GM19324 (cell line): Measurements from ENCODE around the gene TBC1D32.
A peak's percentile ranks its signal among the peaks of the same experiment; 100 is the strongest.
"Not testable (repeated sequence)": the region's sequence is repeated elsewhere in the genome, so short reads cannot be mapped to it uniquely, and the experiment has no call there.

ENCODE experiments used
- ATAC-seq: cut with Tn5 transposase; IDR thresholded peaks from one replicate; pipeline ENCODE4 v1.9.1; 2021; ENCODE audit warnings: mild to moderate bottlenecking, moderate library complexity; ENCODE audit not compliant: unreplicated experiment, low FRiP score

The TBC1D32 gene

DNA sequence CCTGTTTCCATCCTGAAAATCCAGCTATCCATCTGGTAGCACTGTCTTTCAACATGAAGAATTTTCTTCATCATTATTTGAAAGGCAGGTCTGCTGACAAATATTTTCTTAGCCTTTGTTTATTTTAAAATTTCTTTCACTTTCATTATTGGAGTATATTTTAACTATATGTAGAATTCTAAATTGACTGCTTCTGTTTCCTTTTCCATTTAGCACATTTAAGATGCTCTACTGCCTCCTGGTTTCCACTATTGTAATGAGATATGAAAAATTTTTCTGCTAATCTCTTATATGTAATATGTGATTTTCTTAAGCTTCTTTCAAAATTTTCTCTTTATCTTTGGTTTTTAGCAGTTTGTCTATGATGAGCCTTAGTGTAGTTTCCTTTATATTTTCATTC lies 97.3 kb downstream of the TBC1D32 start:
- no peak for ATAC-seq

DNA sequence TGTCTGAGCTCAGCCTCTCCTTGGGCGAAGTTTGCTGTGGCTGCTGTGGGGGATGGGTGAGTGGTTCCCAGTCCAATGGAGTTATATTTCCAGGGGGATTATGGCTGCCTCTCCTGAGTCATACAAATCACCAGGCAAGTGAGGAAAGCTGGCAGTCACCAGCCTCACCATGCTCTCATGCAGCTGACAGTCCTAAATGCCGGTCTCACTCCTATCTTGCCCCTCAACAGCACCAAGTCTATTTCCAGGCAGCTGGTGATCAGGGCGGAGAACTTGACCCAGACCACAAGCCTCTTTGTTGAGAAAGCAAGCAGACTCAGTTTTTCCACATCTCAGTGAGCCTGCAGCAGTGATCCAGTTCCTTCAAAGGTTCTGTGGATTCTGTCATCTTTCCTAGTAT lies 98.9 kb downstream of the TBC1D32 start:
- ATAC-seq = no peak

DNA sequence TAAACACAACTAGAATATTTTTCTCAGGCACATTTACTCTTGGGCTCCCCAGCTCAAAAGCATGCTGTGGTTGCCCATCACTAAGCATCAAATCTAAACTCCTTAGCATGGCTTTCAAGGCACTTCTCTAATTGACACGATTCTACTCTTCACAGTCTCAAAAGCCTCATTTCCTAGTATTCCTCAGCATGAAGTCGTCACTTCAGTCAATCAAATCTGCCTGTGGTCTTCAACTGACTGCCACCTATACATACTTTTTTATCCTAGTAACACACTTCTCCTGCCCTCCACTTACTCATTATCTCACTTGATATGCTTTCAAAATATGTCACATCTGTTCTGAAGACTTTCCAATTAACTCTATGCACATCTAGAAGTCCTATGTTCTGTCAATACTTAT lies 110.3 kb downstream of the TBC1D32 start:
- ATAC-seq = no peak

DNA sequence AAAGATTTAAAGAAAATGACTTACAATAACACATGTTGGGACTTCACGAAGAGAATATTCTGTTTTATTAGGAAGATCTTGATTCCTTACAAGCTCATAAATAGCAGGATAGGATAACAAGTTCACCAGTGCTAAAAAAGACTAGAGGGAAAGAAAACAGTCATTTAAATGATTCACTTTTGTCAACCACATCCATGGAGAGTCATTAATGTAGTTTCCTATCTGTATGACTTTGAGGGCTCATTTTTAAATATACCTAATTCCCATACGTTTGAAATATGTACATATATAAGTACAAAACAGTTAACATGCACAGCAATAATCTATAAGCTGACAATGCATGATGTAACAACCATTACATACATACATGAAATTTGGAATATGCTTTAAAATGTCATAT lies 111.1 kb downstream of the TBC1D32 start:
- no peak for ATAC-seq

DNA sequence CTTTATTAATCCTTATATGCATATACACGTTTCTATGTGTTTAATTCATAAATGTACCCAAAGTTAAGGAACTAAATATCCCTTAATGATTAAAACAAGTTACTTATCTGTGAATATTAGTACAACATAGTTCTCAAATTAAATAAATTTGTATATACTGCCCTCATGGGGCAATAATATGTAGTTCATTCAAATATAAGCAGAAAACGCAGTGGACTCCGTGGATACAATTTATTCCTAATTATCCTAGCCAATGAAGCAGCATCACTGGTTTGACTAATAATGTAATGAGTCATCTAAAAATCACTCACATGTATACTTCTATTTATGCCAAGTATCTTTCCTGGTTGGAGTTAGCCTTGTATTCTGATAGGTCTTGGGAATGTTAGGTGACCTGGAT lies 111.6 kb downstream of the TBC1D32 start:
- ATAC-seq = no peak

DNA sequence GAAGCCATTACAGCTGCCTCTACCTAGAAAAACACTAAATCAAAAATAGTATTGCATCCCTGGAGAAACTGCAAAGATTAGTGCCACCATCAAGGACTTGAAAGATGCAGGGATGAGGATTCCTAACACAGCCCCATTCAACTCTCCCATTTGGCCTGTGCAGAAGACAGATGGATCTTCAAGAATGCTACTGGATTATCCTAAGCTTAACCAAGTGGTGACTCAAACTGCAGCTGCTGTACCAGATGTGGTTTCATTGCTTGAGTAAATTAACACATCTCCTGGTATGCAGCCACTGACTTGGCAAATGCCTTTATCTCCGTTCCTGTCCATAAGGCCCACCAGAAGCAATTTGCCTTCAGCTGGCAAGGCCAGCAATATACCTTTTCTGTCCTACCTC lies 117.4 kb downstream of the TBC1D32 start:
- ATAC-seq = no peak

DNA sequence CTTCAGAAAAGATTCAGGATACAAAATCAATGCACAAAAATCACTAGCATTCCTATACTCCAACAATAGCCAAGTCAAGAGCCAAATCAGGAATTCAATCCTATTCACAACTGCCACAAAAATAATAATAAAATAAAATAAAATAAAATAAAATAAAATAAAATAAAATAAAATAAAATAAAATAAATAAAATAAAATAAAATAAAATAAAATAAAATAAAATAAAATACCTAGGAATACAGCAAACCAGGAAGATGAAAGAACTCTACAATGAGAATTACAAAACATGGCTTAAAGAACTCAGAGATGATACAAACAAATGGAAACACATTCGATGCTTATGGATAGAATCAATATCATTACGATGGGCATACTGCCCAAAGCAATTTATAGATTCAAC lies 120.9 kb downstream of the TBC1D32 start:
- not testable (repeated sequence) for ATAC-seq

DNA sequence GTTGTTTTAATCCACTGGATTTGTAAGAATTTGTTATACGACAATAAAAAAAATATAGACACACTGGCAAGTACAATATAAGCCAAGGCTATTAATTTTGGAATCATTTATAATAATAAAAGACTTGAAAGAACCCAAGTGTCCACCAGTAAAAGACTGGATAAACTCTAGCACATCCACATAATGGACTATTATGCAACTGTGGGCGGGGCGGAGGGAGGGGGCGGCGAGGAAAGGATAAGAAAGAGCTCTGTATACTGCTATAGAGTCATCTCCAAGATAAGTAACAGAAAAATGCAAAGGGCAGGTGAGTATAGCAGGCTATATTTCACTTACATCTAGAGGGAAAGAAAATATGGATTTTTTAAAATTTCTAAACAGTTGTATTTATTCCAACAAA lies 123.3 kb downstream of the TBC1D32 start:
- ATAC-seq = no peak

DNA sequence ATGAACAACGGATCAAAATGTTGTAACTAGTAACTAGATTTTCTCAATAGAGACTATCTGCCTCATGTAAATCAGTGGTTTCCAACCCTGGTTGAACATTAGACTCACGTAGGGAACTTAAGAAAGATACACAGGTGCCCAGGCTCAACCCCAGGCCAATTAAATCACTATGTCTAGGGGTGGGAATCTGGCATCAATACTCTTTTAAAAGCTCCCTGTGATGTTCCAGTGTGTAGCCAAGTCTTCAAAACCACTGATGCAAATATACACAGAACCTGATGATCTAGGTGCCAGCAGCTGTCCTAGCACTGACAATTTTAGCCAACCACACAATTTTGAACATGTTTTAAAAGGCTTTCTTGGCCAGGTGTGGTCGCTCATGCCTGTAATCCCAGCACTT lies 128.7 kb downstream of the TBC1D32 start:
- ATAC-seq = peak; percentile 81

DNA sequence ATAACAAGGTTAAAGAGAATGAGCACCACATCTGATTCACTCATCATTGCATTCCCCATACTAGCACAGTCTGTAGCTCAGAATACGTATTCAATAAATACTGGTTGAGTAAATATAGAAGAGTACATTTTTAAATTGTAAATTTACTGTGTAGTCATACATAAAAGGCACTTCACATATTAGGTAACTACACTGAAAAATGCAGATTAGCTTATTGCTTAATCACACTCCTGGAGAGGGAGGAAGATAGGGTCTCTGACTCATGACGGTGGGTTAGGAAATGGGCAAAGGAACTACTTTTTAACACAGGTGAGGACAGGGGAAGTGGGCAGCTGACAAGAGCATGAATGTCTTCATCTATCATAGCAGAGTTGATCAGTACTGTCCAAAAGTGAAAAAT lies 133.2 kb downstream of the TBC1D32 start:
- no peak for ATAC-seq

DNA sequence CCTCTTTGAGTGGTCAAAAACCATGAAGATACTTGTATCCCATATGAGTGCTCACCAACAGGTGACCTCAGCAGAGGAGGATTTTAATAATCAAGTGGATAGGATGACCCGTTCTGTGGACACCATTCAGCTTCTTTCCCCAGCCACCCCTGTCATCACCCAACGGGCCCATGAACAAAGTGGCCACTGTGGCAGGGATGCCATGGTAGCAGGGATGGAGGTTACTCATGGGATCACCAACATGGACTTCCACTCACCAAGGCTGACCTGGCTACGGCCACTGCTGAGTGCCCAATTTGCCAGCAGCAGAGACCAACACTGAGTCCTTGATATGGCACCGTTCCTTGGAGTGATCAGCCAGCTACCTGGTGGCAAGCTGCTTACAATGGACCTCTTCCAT lies 138.2 kb downstream of the TBC1D32 start:
- not testable (repeated sequence) for ATAC-seq

DNA sequence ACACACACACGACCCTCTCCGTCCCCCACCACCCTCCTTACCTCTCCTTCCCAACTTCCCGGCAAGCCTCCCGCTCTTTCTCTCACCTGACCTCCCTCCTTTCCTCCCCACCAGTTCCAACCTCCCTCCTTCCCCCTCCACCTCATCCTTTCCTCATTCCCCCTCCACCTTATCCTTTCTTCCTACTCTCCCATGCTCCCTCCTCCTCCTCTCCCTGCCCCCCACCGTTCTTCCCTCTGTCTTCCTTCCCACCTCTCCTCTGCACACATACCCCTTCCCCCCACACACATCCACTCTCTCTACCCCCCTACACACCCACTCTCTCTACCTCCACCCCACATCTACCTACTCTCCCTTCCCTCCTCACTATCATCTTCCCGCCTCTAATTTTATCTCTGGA lies 144.2 kb downstream of the TBC1D32 start:
- ATAC-seq = no peak

DNA sequence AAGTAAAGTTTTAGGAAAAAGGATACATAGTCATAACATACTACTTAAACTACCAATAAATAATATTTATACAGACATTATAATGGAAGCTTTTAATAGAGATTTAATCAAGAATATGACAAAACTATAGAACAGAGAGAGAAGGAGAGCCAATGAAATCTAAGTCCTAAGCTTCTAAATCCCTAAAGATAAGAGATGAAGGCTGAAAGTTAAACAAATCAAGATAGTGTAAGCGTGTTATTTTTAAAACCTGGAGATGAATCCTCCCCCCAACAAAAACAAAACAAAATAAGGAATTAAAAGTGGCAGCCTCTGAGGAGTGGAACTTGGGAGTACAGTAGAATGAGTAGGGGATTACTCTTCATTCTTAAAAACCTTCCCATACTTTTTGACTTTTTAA lies 145.9 kb downstream of the TBC1D32 start:
- ATAC-seq = no peak

DNA sequence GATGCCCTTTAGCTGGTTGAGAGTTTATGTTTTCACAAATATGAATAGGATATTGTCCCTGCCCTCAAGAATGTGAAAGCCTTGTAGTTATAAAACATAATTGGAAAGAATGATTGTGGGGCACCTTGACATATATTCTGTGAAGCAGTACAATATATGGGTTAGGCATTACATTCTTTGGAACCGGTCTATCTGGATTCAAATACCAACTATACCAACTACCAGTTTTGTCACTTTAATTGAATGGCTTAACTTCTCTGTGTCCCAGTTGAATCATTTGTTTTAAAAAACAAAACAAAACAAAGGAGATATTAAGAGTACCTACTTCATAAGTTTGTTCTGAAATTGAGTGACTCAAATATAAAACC lies 146.5 kb downstream of the TBC1D32 start:
- no peak for ATAC-seq

DNA sequence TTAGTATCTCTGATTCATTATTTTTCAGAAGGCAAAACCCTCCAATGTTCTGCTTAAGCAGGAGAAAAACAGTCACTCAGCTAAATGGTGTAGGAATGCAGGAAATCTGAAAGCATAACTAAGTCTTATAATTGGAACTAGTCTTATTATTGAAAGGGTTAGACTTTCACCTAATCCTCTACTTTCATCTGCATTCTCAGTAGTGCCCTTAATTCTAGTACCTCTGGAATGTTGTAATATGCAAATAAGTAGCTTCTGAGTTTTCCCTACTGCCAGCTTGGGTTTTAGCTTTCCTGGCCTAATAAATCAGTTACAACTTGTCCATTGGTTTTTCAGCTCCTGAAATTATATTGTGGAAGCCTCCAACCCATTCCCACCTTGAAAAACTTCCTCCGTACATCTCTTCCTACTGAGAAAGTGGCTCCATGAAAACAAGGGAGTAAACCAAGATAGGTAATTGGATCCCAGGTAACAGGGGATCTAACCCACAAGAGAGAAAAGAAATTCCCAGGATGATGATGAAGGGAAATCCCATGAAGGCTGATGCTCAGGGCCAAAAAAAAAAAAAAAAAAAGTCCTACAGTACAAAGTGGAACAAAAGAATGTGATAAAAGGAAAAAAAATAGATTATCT lies 147.0 kb downstream of the TBC1D32 start:
- no peak for ATAC-seq

DNA sequence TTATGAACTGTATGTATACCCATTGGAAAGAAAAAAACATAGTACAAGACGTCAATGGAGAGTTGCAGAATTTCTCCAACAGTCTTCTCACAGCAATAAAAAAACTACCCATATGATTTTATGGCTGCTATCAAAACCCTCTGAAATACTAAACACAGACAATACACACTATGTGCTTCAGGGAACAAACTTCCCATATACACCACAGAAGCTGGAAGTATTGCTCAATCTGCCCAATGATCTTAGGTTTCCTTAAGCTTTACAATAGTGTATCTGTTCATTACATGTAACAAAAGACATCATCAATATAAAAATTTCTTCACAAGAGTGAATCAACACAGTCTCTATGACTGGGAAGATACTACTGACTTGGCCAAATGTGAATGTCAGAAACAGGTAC lies 150.5 kb downstream of the TBC1D32 start:
- no peak for ATAC-seq

DNA sequence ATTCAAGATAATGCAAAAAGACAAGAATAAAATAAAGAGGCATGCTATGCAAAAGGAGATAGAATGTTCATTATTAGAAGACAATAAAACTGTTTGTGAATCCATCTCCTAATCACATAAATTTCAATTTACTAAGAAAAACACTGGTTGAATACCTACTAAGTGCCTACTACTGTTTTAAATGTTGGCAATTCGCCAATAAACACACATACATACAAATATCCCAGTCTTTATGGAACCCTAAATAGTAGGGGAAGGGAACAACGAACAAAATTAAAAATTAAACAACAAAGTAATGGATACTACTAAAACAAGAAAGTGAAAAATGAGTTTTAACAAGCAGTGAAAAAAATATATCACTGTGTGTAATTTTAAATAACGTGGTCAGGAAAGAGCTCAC lies 158.5 kb downstream of the TBC1D32 start:
- ATAC-seq = no peak

DNA sequence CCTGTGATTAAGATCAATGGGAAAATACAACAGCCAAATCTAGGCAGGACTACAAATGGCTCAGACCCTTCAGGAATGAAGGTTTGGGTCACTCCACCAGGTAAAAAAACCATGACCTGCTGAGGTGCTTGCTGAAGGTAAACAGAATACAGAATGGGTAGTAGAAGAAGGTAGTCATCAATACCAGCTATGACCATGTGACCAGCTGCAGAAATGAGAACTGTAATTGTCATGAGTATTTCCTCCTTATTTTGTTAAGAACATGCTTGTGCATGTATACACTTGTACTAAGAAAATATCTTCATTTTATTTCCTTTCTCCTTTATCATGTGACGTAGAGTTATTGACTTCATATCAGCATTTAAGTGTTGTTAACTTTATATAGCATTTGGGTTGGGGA lies 161.8 kb downstream of the TBC1D32 start:
- not testable (repeated sequence) for ATAC-seq

DNA sequence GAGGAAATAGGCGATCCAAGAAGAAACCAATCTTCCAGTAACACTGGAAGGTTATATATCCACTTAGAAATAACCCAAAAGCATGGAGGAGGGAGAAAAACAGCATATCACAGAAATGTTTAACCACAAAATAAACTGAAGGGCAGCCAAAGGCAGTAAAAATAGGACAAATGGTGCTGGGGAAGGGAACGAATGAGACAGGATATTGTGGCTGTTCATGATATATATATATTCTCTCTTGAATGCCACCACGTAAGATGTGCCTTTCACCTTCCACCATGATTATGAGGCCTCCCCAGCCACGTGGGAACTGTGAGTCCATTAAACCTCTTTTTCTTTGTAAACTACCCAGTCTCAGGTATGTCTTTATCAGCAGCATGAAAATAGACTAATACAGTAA lies 162.4 kb downstream of the TBC1D32 start:
- no peak for ATAC-seq

DNA sequence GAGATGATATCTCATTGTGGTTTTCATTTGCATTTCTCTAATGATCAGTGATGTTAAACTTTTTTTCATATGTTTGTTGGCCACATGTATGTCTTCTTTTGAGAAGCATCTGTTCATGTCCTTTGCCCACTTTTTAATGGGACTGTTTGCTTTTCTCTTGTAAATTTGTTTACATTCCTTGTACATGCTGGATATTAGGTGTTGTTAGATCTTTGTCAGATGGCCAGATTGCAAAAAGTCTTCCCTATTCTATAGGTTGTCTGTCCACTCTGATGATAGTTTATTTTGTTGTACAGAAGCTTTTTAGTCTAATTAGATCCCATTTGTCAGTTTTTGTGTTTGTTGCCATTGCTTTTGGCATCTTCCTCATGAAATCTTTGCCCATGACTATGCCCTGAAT lies 172.4 kb downstream of the TBC1D32 start:
- ATAC-seq = no peak

DNA sequence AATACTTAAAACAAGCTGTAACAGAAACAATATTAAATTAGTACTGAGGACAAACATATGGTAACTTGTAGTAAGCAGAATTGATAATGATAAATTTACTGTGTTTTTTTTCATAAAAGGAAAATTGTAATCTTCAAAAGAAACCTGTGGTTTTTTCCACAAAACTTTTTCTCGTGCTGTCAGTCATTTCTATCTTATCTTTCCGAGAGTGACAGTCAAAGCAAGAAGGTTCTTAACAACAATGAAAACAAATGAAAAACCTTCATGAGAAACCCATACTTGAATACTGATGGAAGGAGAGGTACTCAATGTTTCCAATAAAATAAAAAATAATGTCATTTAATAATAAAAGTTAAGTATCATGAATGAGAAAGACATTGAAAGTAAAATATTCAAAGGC lies 174.0 kb downstream of the TBC1D32 start:
- ATAC-seq = no peak

DNA sequence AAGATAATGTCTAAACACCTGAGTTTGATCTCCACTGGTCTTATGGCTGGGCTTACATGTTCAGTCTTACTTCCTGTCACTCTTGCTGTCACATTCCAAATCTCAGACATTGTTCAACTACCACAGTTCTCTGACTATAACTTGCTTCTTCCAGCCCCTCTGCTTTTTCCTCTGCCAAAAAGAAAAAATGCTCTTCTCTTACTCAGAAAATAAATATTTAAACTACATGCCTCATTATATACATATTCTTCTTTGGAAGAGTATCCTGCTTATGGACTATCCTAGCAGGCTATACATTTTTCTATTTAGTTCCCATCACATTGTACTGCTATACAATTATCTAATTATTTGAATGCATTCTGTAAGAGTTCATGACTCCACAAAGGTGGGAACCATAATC lies 175.4 kb downstream of the TBC1D32 start:
- ATAC-seq = no peak

DNA sequence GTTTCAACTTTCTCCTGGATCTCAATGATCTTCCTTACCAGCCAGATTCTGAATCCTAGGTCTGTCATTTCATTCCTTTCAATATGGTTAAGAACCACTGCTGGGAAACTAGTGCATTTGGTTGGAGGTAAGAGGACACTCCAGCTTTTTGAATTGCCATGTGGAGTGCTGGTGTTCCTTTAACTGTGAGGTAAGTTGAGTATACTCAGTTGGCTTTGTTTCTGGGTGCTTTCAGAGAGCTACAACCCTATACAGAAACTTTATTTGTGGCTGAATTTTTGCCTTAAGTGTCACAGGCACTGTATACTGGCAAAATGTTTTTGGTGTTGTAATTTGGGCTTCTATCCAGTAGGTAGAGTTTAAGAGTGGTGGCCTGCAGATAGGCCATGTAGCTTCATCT lies 175.8 kb downstream of the TBC1D32 start:
- no peak for ATAC-seq
